Bronchial epithelial cell (primary cell): ENCODE data around the gene RNF43. TPM values are rescaled to one million over a fixed set of nuclear protein-coding genes. Genes with fewer than 3 reads are reported as not detected.

Experiments used
- DNase-seq: peaks from one replicate; pipeline ENCODE4 v3.0.0-alpha.2; 2010; ENCODE audit warnings: low read depth
- FAIRE-seq: peaks from 2 replicates; lab custom pipeline; 2011; peaks lifted over from hg19 to GRCh38; lab: Jason Lieb, UNC
- H3K27me3 ChIP-seq: 2 replicates; pipeline ENCODE4 v1.5.1; 2011; ENCODE audit warnings: low read length; ENCODE audit not compliant: control insufficient read depth, insufficient read depth
- H3K36me3 ChIP-seq: 2 replicates; pipeline ENCODE4 v1.5.1; 2011; ENCODE audit warnings: low read length; ENCODE audit not compliant: control insufficient read depth, insufficient read depth
- H3K4me3 ChIP-seq: 2 replicates; pipeline ENCODE4 v1.5.1; 2011; ENCODE audit warnings: mild to moderate bottlenecking, low read depth, low read length, control low read depth
- total RNA-seq: library from RNA; depleted of rRNA; stranded (reverse); fragments of >200 nt; gene quantifications from 2 replicates; pipeline ENCODE4 v1.2.1, GENCODE V29; 2014
- TF ChIP-seq, protein P1 (sequence below): IDR thresholded peaks from 2 replicates; pipeline ENCODE4 v1.5.1; 2011; ENCODE audit warnings: mild to moderate bottlenecking, moderate library complexity, low read length, control low read depth, inconsistent platforms; ENCODE audit not compliant: insufficient read depth, severe bottlenecking

Gene RNF43
- 6.1 and 7.6 TPM in 2 replicates for total RNA-seq

DNA sequence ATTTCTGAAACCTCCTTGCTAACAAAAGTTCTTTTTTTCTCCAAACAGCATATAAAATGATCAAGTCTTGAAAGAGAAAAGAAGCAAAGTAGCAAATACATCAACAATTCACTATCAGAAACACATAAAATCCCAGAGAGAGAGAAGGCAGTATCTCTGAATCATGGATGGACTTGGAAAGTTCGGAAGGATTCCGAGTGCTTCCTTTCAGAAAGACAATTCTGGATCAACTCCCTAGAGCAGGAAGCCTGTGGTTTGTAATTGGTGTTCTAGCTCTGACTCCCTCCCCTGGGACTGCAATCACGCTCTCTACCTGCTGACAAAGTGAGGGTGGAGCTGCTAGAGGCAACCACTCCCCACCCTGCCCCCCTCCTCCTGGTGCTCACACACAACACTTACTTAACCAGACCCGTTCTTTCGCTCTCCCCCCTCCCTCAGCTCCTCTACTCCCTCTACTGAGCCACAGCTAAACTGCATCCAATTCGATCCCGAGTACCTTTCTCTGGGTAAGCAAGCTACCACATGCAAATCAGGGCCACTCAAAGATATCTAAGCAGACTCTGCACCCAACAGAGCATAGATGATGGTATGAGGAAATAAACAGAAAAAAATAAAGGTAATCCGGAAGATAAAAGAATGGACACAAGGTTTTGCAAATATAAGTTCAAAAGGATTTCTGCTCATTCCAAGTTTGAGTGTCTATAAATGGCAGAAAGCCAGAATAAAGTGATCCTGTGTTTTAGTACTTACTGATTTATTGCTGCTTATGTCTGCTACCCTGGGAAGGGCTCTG, at the start of gene RNF43:
RNF43 (minus strand) TSS at position 235 of the 793 bp plus-strand sequence. CDS start 1,957 bp downstream, outside the sequence.
- Histone ChIP-seq H3K27me3 (peaks cover 2% of the 10 kb centered on the region), H3K4me3 (peak within 1 kb of the TSS; percentile 45), H3K36me3 (no peaks in the 10 kb centered on the region)
- TF ChIP-seq, protein P1, sequence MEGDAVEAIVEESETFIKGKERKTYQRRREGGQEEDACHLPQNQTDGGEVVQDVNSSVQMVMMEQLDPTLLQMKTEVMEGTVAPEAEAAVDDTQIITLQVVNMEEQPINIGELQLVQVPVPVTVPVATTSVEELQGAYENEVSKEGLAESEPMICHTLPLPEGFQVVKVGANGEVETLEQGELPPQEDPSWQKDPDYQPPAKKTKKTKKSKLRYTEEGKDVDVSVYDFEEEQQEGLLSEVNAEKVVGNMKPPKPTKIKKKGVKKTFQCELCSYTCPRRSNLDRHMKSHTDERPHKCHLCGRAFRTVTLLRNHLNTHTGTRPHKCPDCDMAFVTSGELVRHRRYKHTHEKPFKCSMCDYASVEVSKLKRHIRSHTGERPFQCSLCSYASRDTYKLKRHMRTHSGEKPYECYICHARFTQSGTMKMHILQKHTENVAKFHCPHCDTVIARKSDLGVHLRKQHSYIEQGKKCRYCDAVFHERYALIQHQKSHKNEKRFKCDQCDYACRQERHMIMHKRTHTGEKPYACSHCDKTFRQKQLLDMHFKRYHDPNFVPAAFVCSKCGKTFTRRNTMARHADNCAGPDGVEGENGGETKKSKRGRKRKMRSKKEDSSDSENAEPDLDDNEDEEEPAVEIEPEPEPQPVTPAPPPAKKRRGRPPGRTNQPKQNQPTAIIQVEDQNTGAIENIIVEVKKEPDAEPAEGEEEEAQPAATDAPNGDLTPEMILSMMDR = peak; percentile 89
- DNase-seq (peak; percentile 99), FAIRE-seq (peak; percentile 96)

DNA sequence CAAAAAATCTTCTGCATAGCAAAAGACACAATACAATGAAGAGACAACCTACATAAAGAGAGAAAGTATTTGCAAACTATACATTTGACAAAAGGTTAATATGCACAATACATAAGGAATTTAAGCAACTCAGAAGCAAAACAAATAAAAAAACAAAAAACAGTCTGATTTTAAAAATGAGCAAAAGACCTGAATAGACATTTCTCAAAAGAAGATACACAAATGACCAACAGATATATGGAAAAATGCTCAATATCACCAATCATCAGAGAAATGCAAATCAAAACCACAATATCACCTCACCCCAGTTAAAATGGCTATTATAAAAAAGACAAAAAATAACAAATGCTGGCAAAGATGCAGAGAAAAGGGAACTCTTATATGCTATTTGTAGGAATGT, 38.2 kb upstream of the RNF43 start:
- Histone ChIP-seq H3K27me3 (no peaks in the 10 kb centered on the region), H3K36me3 (no peaks in the 10 kb centered on the region), H3K4me3 (no peak overlapping the region)
- FAIRE-seq (no peak), DNase-seq (no peak)
- TF ChIP-seq, protein P1 = no peak

DNA sequence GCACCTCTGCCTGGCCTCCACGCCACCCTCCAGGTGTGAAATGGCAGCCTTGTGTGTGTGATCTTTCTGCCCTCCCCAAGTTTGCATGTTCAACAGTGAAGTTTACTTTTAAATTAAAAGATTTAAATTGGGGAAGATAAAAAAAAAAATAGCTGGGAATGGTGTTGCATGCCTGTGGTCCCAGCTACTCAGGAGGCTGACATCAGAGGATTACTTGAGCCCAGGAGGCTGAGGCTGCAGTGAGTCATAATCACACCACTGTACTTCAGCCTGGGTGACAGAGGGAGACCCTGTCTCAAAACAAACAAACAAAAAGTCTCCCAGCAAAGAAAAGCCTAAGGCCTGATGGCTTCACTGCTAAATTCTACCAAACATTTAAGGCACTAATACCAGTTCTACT, 35.4 kb upstream of the RNF43 start:
- Histone ChIP-seq H3K36me3 (no peaks in the 10 kb centered on the region), H3K4me3 (no peak overlapping the region), H3K27me3 (no peaks in the 10 kb centered on the region)
- FAIRE-seq (no peak), DNase-seq (peak; percentile 12)
- TF ChIP-seq, protein P1 = no peak

DNA sequence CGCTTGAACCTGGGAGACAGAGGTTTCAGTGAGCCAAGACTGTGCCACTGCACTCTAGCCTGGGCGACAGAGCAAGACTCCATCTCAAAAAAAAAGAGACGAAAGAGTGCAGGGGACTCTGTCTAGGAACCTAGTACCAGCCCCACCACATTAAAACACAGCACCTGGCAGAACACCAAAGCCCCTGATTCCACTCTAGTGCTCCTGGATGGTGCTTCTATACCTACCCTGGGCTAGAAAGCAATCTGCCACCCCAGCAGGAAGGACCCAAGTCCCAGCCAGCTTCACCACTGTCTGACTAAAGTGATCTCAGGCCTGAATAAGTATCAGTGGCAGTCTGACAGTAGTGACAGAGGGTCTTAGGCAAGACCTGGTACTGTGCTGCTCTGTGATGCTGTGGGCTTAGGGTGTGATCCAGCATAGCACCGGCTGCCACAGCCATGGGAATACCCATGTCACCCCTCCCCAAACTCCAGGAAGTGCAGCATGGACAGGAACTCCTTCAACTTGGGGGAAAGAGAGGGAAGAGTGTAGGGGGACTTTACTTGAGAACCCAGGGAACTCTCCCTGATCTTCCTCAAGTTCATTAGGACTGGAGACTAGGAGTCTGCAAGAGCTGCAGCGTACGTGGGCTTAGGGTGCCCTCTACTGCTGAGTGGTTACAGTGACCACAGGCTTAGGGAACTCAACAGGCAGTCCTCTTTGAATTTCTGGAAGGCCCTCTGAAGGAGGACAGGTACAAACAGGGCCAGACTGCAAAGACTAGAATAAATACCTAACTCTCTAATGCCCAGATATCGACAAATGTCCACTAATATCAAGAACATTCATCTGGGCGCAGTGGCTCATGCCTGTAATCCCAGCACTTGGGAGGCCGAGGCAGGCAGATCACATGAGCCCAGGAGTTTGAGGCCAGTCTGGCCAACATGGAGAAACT, 30.0 kb upstream of the RNF43 start:
- Histone ChIP-seq H3K36me3 (no peaks in the 10 kb centered on the region), H3K4me3 (no peak overlapping the region), H3K27me3 (no peaks in the 10 kb centered on the region)
- peak; percentile 81 for DNase-seq
- TF ChIP-seq, protein P1 = peak; percentile 90
- peak; percentile 47 for FAIRE-seq

DNA sequence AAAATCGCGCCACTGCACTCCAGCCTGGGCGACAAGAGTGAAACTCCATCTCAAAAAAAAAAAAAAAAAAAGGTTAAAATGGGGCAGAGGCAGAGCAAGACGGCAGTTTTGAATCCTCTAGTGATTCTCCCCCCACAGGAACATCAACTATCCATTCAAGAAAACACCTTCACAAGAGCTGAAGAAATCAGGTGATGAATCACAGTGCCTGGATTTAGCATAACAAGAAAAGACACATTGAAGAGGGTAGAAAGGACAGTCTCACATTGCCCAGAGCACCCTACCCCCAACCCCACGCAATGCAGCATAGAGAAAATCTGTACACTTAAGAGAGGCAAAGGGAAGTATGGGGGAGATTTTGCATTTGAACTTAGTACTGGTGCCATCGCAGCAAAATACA, 28.8 kb upstream of the RNF43 start:
- H3K4me3 ChIP-seq = no peak overlapping the region
- no peaks in the 10 kb centered on the region for H3K36me3 ChIP-seq
- TF ChIP-seq, protein P1 = no peak
- H3K27me3 ChIP-seq = no peaks in the 10 kb centered on the region
- FAIRE-seq (no peak), DNase-seq (no peak)
